ENCODE measurements around the gene CCNDBP1.

DNA sequence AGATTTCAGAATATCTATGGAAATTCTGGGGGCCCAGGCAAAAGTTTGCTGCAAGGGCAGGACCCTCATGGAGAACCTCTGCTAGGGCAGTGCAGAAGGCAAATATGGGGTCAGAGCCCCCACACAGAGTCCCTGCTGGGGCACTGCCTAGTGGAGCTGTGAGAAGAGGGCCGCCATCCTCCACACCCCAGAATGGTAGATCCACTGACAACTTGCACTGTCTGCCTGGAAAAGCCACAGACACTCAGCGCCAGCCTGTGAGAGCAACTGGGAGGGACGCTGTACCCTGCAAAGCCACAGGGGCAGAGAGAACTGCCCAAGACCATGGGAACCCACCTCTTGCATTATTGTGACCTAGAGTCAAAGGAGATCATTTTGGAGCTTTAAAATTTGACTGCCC lies 13.8 kb downstream of the CCNDBP1 start:
- TF ChIP-seq, protein P1, sequence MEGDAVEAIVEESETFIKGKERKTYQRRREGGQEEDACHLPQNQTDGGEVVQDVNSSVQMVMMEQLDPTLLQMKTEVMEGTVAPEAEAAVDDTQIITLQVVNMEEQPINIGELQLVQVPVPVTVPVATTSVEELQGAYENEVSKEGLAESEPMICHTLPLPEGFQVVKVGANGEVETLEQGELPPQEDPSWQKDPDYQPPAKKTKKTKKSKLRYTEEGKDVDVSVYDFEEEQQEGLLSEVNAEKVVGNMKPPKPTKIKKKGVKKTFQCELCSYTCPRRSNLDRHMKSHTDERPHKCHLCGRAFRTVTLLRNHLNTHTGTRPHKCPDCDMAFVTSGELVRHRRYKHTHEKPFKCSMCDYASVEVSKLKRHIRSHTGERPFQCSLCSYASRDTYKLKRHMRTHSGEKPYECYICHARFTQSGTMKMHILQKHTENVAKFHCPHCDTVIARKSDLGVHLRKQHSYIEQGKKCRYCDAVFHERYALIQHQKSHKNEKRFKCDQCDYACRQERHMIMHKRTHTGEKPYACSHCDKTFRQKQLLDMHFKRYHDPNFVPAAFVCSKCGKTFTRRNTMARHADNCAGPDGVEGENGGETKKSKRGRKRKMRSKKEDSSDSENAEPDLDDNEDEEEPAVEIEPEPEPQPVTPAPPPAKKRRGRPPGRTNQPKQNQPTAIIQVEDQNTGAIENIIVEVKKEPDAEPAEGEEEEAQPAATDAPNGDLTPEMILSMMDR (IDR thresholded peaks at IDR 0.05), result no peak
- TF ChIP-seq POLR2AphosphoS5 (IDR thresholded peaks at IDR 0.05) (no peak), POLR2A (IDR thresholded peaks at IDR 0.05; ENCODE audit: low read depth) (no peak)
